Activated T-helper 2 cell treated with anti-CD3 and anti-CD28 coated beads, Interferon-gamma antibody, Interleukin-2, Interleukin-4, amounts not matched to agents 10 μg/mL and 5 μg/mL and 100 μg/mL, durations not matched to agents 14 hours and 24 hours and 36 hours (primary cell): ENCODE measurements around the gene FOXA2. TPM values are rescaled to one million over a fixed set of nuclear protein-coding genes. Genes with fewer than 3 reads are reported as not detected.
"Not testable (repeated sequence)": the region's sequence is repeated elsewhere in the genome, so short reads cannot be mapped to it uniquely, and the experiment has no call there.

ENCODE experiments used
- DNase-seq: peaks from one replicate; pipeline ENCODE4 v3.0.0; 2021; ENCODE audit warnings: low spot score
- H3K27ac Mint-ChIP-seq: one replicate; pipeline ENCODE4 v1.8.0; 2021; ENCODE audit warnings: mixed read lengths
- H3K27me3 Mint-ChIP-seq: one replicate; pipeline ENCODE4 v1.8.0; 2021; ENCODE audit warnings: low read depth, mixed read lengths
- H3K36me3 Mint-ChIP-seq: one replicate; pipeline ENCODE4 v1.8.0; 2021; ENCODE audit warnings: low read depth, mixed read lengths
- H3K4me1 Mint-ChIP-seq: one replicate; pipeline ENCODE4 v1.8.0; 2021; ENCODE audit warnings: low read depth, mixed read lengths
- H3K4me3 Mint-ChIP-seq: one replicate; pipeline ENCODE4 v1.8.0; 2021; ENCODE audit warnings: low read depth, mild to moderate bottlenecking, moderate library complexity, mixed read lengths
- H3K9me3 Mint-ChIP-seq: one replicate; pipeline ENCODE4 v1.8.0; 2021; ENCODE audit warnings: mixed read lengths
- intact Hi-C: fragments of 100-400 bp; cut with micrococcal nuclease; formaldehyde crosslinking; loops from one replicate; pipeline ENCODE4 v1.15.1; 2023
- total RNA-seq: library from RNA; stranded (reverse); gene quantifications from 2 replicates; pipeline ENCODE4 v1.2.3, GENCODE V29; 2022

The FOXA2 gene
- total RNA-seq, 1 donor from 2014 or later = not detected

- DNase-seq = no peak
- H3K27ac Mint-ChIP-seq = no peak overlapping the region
- H3K36me3 Mint-ChIP-seq = no peaks in the 10 kb centered on the region
- H3K27me3 Mint-ChIP-seq = no peaks in the 10 kb centered on the region
- H3K4me1 Mint-ChIP-seq = no peaks in the 10 kb centered on the region
- H3K9me3 Mint-ChIP-seq = no peaks in the 10 kb centered on the region
- intact Hi-C loops = no loop called here
- no peak overlapping the region for H3K4me3 Mint-ChIP-seq
Observed at GRCh38 chr20:22604815-22605214, 20.4 kb upstream of the FOXA2 start.

GRCh38 chr20:22601361-22602141 is 17.2 kb upstream of the FOXA2 start:
- H3K36me3 Mint-ChIP-seq = no peaks in the 10 kb centered on the region
- H3K4me3 Mint-ChIP-seq = no peak overlapping the region
- no peaks in the 10 kb centered on the region for H3K9me3 Mint-ChIP-seq
- H3K27me3 Mint-ChIP-seq = no peaks in the 10 kb centered on the region
- H3K27ac Mint-ChIP-seq = no peak overlapping the region
- no peaks in the 10 kb centered on the region for H3K4me1 Mint-ChIP-seq
- intact Hi-C loops = no loop called here
- no peak for DNase-seq

- DNase-seq, H3K4me1 Mint-ChIP-seq, H3K9me3 Mint-ChIP-seq, H3K36me3 Mint-ChIP-seq, H3K27ac Mint-ChIP-seq, H3K4me3 Mint-ChIP-seq, intact Hi-C loops, H3K27me3 Mint-ChIP-seq: not testable (repeated sequence)
Observed at GRCh38 chr20:22599258-22599657, 14.9 kb upstream of the FOXA2 start.

- Mint-ChIP-seq H3K9me3 (no peaks in the 10 kb centered on the region), H3K36me3 (no peaks in the 10 kb centered on the region), H3K27me3 (no peaks in the 10 kb centered on the region), H3K27ac (no peak overlapping the region), H3K4me1 (no peaks in the 10 kb centered on the region), H3K4me3 (no peak overlapping the region)
- intact Hi-C loops = no loop called here
- no peak for DNase-seq
Observed at GRCh38 chr20:22597303-22597702, 12.9 kb upstream of the FOXA2 start.

- Mint-ChIP-seq H3K27ac (no peak overlapping the region), H3K4me3 (no peak overlapping the region), H3K27me3 (peaks cover 30% of the 10 kb centered on the region), H3K4me1 (no peaks in the 10 kb centered on the region), H3K9me3 (no peaks in the 10 kb centered on the region), H3K36me3 (no peaks in the 10 kb centered on the region)
- intact Hi-C loops = no loop called here
- no peak for DNase-seq
Observed at GRCh38 chr20:22590662-22591061, 6.3 kb upstream of the FOXA2 start.

GRCh38 chr20:22586645-22587310 is 2.4 kb upstream of the FOXA2 start:
- no peaks in the 10 kb centered on the region for H3K4me1 Mint-ChIP-seq
- no peak overlapping the region for H3K4me3 Mint-ChIP-seq
- H3K27ac Mint-ChIP-seq = no peak overlapping the region
- intact Hi-C loops = loop anchor here (5.0 kb wide), 1 partner anchor 249 kb away; no protein-coding TSS in a partner anchor
- H3K36me3 Mint-ChIP-seq = no peaks in the 10 kb centered on the region
- no peaks in the 10 kb centered on the region for H3K9me3 Mint-ChIP-seq
- H3K27me3 Mint-ChIP-seq = peaks cover 48% of the 10 kb centered on the region
- no peak for DNase-seq

- no peaks in the 10 kb centered on the region for H3K4me1 Mint-ChIP-seq
- peaks cover 57% of the 10 kb centered on the region for H3K27me3 Mint-ChIP-seq
Observed at GRCh38 chr20:22585786-22586493, 1.6 kb upstream of the FOXA2 start.

GRCh38 chr20:22584922-22585785 is 782 bp upstream of the FOXA2 start:
- intact Hi-C loops = loop anchor here (5.0 kb wide), 2 partner anchors 248 to 1483 kb away; no protein-coding TSS in a partner anchor
- H3K27me3 Mint-ChIP-seq = peaks cover 65% of the 10 kb centered on the region

More at GRCh38 chr20:22585786-22586493, 1.6 kb upstream of the FOXA2 start:
- intact Hi-C loops = loop anchor here (5.0 kb wide), 1 partner anchor 249 kb away; no protein-coding TSS in a partner anchor
- H3K27ac Mint-ChIP-seq = no peak overlapping the region
- no peak for DNase-seq
- no peak overlapping the region for H3K4me3 Mint-ChIP-seq
- no peaks in the 10 kb centered on the region for H3K36me3 Mint-ChIP-seq
- no peaks in the 10 kb centered on the region for H3K9me3 Mint-ChIP-seq

GRCh38 chr20:22583773-22584521 is 425 bp downstream of the FOXA2 start:
- Mint-ChIP-seq H3K4me3 (no peak overlapping the region), H3K27me3 (peaks cover 64% of the 10 kb centered on the region)

More at GRCh38 chr20:22584922-22585785, 782 bp upstream of the FOXA2 start:
- Mint-ChIP-seq H3K9me3 (no peaks in the 10 kb centered on the region), H3K4me1 (no peaks in the 10 kb centered on the region), H3K27ac (no peak overlapping the region), H3K36me3 (no peaks in the 10 kb centered on the region), H3K4me3 (no peak overlapping the region)
- DNase-seq = no peak

GRCh38 chr20:22582964-22583772 is 1.2 kb downstream of the FOXA2 start:
- intact Hi-C loops = loop anchor here (2.0 to 5.0 kb wide), 2 partner anchors 14 to 1481 kb away; no protein-coding TSS in a partner anchor
- Mint-ChIP-seq H3K27ac (no peak overlapping the region), H3K36me3 (no peaks in the 10 kb centered on the region), H3K9me3 (no peaks in the 10 kb centered on the region), H3K27me3 (peaks cover 68% of the 10 kb centered on the region), H3K4me3 (no peak overlapping the region), H3K4me1 (no peaks in the 10 kb centered on the region)
- no peak for DNase-seq

More at GRCh38 chr20:22583773-22584521, 425 bp downstream of the FOXA2 start:
- intact Hi-C loops = loop anchor here (2.0 to 5.0 kb wide), 2 partner anchors 15 to 1482 kb away; no protein-coding TSS in a partner anchor
- DNase-seq = no peak
- Mint-ChIP-seq H3K27ac (no peak overlapping the region), H3K9me3 (no peaks in the 10 kb centered on the region), H3K4me1 (no peaks in the 10 kb centered on the region), H3K36me3 (no peaks in the 10 kb centered on the region)

- Mint-ChIP-seq H3K27me3 (peaks cover 71% of the 10 kb centered on the region), H3K9me3 (no peaks in the 10 kb centered on the region), H3K4me1 (no peaks in the 10 kb centered on the region), H3K36me3 (no peaks in the 10 kb centered on the region), H3K27ac (no peak overlapping the region), H3K4me3 (no peak overlapping the region)
- DNase-seq = no peak
- intact Hi-C loops = loop anchor here (2.0 to 5.0 kb wide), 2 partner anchors 14 to 1480 kb away; no protein-coding TSS in a partner anchor
Observed at GRCh38 chr20:22582386-22582963, 1.9 kb downstream of the FOXA2 start.
